IgD-negative memory B cell (primary cell): ENCODE measurements around the gene PPP1R16B. TPM values are rescaled to one million over a fixed set of nuclear protein-coding genes. Genes with fewer than 3 reads are reported as not detected.
"Not testable (repeated sequence)": the region's sequence is repeated elsewhere in the genome, so short reads cannot be mapped to it uniquely, and the experiment has no call there.

Source experiments
- H3K27ac Mint-ChIP-seq, 3 donors: one replicate each; pipeline ENCODE4 v1.8.0; 2020 to 2022; ENCODE audit warnings: mild to moderate bottlenecking in 3 of 3, mixed read lengths in 3 of 3, moderate library complexity in 1 of 3
- H3K27me3 Mint-ChIP-seq: one replicate; pipeline ENCODE4 v1.8.0; 2021; ENCODE audit warnings: mixed read lengths
- H3K36me3 Mint-ChIP-seq: one replicate; pipeline ENCODE4 v1.8.0; 2020; ENCODE audit warnings: mild to moderate bottlenecking, mixed read lengths
- H3K4me1 Mint-ChIP-seq, 3 donors: one replicate each; pipeline ENCODE4 v1.8.0; 2020 to 2022; ENCODE audit warnings: mixed read lengths in 3 of 3, mild to moderate bottlenecking in 1 of 3
- H3K4me3 Mint-ChIP-seq, 4 donors: one replicate each; pipeline ENCODE4 v1.8.0; 2020 to 2022; ENCODE audit warnings: mild to moderate bottlenecking in 4 of 4, mixed read lengths in 4 of 4, moderate library complexity in 3 of 4
- H3K9me3 Mint-ChIP-seq, 3 donors: one replicate each; pipeline ENCODE4 v1.8.0; 2020 to 2021; ENCODE audit warnings: mixed read lengths in 3 of 3, mild to moderate bottlenecking in 1 of 3
- polyA plus RNA-seq: library from polyadenylated mRNA; unstranded; fragments of 300-500 nt; fragmentation: Illumina TruSeq; gene quantifications from one replicate; pipeline ENCODE4 v1.2.3, GENCODE V29; 2021

The PPP1R16B gene
- polyA plus RNA-seq, 1 donor from 2014 or later, result 68.0 TPM

DNA sequence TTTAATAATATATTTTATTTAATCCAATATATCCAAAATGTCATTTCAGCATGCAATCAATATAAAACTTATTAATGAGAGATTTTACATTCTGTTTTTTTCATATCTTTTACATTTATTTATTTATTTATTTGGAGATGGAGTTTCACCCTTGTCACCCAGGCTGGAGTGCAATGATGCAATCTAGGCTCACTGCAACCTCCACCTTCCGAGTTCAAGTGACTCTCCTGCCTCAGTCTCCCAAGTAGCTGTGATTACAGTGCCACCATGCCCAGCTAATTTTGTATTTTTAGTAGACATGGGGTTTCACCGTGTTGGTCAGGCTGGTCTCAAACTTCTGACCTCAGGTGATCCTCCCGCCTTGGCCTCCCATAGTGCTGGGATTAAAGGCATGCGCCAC is 54.4 kb downstream of the PPP1R16B start:
- H3K27ac Mint-ChIP-seq, result peak overlapping the region; percentile 85 to 99 (median 96)
- not testable (repeated sequence) for H3K27me3 Mint-ChIP-seq, H3K9me3 Mint-ChIP-seq, H3K36me3 Mint-ChIP-seq
- H3K4me3 Mint-ChIP-seq, result peak overlapping the region in 2 of 4 donors; percentile 9 to 74
- peaks cover 70 to 78% (median 76%) of the 10 kb centered on the region in 3 donors for H3K4me1 Mint-ChIP-seq

DNA sequence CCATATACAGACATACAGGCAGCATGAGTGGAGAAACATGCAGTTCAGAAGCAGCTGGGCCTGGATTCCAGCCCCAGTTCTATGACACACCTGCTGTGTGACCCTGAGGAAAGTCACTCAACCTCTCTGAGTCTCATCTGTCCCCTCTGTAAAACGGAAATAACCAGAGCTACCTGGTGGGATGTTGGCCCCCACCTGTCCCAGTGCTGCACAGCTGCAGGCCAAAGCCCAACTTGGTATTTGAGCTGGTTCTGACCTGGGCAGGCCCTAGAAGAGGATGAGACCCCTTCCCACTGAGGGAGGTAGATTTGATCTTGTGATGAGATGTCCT is 55.5 kb downstream of the PPP1R16B start:
- H3K4me3 Mint-ChIP-seq, result peak overlapping the region in 3 of 4 donors; percentile 74 to 91 (median 86)

DNA sequence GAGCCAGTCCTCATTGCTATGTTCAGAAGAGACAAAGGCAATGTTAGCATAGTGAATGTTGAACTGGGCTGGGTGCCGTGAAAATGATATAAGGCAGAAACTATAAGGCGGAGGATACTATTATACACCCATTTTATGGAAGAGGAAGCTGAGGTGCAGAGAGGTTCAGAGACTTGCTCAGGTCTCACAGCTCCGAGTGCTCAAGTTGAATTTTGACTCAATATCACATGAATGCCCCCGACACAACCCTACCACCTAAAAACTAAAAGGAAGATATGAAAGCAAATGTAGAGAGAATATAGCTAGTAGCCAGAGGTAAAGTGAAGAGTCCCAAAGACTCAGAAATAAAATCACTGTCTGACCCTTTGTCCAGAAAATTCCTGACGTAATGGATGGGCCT is 56.7 kb downstream of the PPP1R16B start:
- H3K4me3 Mint-ChIP-seq, result peak overlapping the region in 3 of 4 donors; percentile 74 to 91 (median 86)
- H3K36me3 Mint-ChIP-seq, result peaks cover 5% of the 10 kb centered on the region
- no peaks in the 10 kb centered on the region for H3K9me3 Mint-ChIP-seq
- H3K27me3 Mint-ChIP-seq, result no peaks in the 10 kb centered on the region
- H3K4me1 Mint-ChIP-seq, result peaks cover 63 to 74% (median 67%) of the 10 kb centered on the region in 3 donors
- peak overlapping the region; percentile 85 to 99 (median 96) for H3K27ac Mint-ChIP-seq

More for the DNA sequence above, 55.5 kb downstream of the PPP1R16B start:
- Mint-ChIP-seq H3K9me3 (no peaks in the 10 kb centered on the region), H3K27me3 (no peaks in the 10 kb centered on the region), H3K4me1 (peaks cover 65 to 73% (median 66%) of the 10 kb centered on the region in 3 donors), H3K36me3 (peaks cover 6% of the 10 kb centered on the region), H3K27ac (peak overlapping the region; percentile 85 to 99 (median 96))

DNA sequence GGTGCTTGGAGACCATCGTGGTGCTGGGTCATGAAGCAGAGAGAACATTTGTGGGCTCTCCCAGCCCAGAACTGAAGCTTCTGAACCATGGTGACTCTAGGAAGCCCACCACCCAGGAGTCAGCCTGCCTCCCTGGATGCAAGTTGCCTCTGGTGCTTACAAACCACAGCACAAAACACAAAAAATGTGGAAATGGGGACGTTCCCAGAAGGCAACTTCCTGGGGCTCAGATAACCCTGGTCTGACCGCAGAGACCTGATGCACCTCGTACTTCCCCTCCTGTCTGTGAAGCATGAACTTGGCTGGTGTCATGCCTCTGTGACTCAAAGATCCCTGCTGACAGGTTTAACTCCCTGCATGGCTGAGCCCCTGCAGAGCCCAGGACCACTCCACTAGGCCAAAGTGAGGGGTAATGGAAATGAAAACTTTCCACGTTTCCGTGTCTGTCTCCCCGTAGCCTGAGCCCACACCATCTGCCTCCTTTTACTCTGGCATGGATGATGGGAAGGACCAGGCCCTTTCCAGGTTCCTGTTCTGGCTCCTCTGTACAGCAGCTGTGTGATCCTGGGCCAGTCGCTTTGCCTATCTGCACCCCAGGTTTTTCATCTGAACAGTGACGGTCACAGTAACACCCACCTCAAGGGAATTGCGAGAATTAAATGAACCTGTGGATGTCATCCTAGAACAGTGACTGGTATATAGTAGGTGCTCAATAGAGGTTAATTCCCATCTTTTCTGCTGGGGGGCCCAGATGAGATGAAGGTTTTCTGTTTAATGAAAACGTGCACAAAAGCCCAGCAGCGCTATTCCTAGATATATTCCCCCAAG is 57.7 kb downstream of the PPP1R16B start:
- H3K27me3 Mint-ChIP-seq, result no peaks in the 10 kb centered on the region

DNA sequence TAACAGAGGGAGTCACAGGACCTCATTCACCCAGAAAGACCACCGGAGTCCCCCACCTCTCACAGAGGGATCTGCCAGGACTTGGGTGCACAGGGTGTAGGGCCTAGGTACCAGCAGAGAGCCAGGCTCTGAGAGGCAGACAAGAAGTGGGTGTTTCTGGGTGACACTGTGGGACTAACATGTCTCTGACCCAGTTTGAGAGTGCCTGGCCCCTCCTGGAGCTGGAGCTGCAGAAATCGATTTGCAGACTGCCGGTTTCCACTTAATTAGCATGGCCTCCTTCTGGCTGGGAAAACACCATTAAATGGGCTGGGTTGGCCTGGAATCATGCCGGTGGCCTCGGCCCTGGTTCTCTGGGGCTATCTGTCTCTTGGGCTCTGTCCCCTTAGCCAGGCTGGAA is 59.2 kb downstream of the PPP1R16B start:
- Mint-ChIP-seq H3K27ac (peak overlapping the region in 2 of 3 donors; percentile 85 to 96), H3K36me3 (peaks cover 8% of the 10 kb centered on the region), H3K27me3 (no peaks in the 10 kb centered on the region), H3K9me3 (no peaks in the 10 kb centered on the region), H3K4me3 (peak overlapping the region in 2 of 4 donors; percentile 74 to 76), H3K4me1 (peaks cover 54 to 64% (median 62%) of the 10 kb centered on the region in 3 donors)

More for the DNA sequence above, 57.7 kb downstream of the PPP1R16B start:
- Mint-ChIP-seq H3K36me3 (peaks cover 8% of the 10 kb centered on the region), H3K4me3 (peak overlapping the region; percentile 64 to 91 (median 73)), H3K27ac (peak overlapping the region; percentile 85 to 99 (median 96)), H3K4me1 (peaks cover 59 to 68% (median 66%) of the 10 kb centered on the region in 3 donors), H3K9me3 (no peaks in the 10 kb centered on the region)

DNA sequence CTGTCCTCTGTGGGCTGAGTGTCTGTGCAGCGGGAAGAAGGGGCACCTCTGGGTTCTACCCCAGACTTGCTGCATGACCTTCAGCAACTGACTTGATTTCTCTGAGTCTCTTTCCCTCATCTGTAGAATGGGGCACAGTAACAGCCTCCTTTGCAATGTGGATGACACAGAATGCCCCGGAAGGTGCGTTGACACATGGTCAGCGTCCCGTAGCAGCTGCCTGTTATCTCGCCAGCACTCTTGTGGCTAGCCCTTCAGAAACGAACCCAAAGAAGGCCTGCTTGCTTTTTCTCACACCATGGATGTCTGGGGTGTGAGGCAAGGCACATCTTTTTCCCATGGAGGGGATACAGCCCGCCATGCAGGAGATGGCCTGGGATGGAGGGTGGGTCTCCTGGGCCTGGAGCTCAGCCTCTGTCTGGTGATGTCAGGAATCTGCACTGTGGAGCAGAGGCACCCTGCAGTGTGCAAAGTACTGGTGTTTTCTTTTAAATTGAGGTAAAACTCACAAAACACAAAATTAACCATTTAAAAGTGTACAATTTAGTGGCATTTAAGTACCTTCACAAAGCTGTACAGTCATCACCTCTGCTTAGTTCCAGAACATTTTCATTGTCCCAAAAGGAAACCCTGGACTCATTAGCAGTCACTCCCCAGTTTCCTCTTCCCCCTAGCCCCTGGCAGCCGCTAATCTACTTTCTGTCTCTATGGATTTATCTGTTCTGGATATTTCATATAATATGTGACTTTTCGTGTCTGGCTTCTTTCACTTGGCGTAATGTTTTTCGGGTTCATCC is 61.0 kb downstream of the PPP1R16B start:
- Mint-ChIP-seq H3K9me3 (no peaks in the 10 kb centered on the region), H3K4me3 (peak overlapping the region in 3 of 4 donors; percentile 9 to 74 (median 67)), H3K27me3 (peaks cover 2% of the 10 kb centered on the region), H3K27ac (peak overlapping the region; percentile 73 to 99 (median 78)), H3K36me3 (peaks cover 7% of the 10 kb centered on the region), H3K4me1 (peaks cover 49 to 67% (median 60%) of the 10 kb centered on the region in 3 donors)

DNA sequence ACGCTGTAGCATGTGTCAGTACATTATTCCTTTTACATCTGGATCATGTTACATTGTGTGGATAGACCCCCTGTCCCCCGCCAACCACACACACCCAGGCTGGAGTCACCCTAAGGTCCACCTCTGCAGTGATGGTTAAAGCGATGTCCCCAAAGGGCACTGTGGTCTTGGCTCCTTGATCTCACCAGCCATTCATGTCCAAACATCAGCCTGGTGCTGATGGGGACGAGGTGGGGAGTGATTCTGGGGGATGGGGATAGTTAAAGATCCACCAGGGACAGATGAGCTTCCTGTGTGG is 61.5 kb downstream of the PPP1R16B start:
- peaks cover 2% of the 10 kb centered on the region for H3K27me3 Mint-ChIP-seq
- H3K4me3 Mint-ChIP-seq, result peak overlapping the region in 3 of 4 donors; percentile 6 to 72 (median 67)
- peaks cover 49 to 67% (median 62%) of the 10 kb centered on the region in 3 donors for H3K4me1 Mint-ChIP-seq
- H3K27ac Mint-ChIP-seq, result peak overlapping the region in 2 of 3 donors; percentile 73 to 99
- peaks cover 7% of the 10 kb centered on the region for H3K36me3 Mint-ChIP-seq
- H3K9me3 Mint-ChIP-seq, result no peaks in the 10 kb centered on the region

DNA sequence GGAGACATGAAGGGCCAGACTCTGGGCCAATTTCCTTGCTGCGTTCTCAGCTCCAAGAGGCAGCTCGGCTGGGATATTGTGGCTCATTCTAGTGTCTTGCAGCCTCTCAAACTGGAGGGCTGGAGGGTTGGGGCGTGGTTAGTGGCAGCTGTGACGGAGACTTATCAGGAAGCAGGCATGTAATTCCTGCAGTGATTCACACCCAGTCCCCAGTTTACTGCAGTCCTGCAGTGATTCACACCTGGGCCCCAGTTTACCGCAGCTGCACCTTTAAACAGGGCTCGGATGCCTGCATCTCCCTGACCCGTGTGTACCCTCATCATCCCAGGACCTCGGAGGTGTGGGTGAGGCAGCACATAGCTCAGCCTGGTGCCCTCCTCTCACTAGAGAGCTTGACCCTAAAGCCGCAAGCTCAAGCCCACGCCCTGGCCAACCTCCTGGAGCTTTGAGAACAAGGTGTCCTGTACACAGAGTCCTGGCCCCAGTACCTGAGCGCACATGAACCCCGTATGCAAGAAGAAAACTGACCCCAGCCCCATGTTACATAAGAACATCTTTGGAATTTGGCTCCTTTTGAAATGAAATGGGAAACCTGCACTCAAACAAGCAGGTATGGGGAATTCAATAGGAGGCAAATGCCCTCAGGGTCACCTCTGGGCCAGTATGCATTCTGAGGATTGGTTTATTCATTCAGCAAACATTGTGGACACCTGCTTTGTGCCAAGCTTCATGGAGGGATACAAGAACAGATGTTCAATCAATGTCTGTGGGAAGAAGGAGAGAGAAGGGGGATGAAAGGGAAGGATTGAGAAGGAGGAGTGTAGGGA is 65.4 kb downstream of the PPP1R16B start:
- Mint-ChIP-seq H3K4me1 (peaks cover 58 to 72% (median 72%) of the 10 kb centered on the region in 3 donors), H3K9me3 (no peaks in the 10 kb centered on the region), H3K27me3 (peaks cover 2% of the 10 kb centered on the region), H3K4me3 (peak overlapping the region; percentile 17 to 94 (median 65)), H3K36me3 (peaks cover 5% of the 10 kb centered on the region), H3K27ac (peak overlapping the region; percentile 77 to 99 (median 84))

DNA sequence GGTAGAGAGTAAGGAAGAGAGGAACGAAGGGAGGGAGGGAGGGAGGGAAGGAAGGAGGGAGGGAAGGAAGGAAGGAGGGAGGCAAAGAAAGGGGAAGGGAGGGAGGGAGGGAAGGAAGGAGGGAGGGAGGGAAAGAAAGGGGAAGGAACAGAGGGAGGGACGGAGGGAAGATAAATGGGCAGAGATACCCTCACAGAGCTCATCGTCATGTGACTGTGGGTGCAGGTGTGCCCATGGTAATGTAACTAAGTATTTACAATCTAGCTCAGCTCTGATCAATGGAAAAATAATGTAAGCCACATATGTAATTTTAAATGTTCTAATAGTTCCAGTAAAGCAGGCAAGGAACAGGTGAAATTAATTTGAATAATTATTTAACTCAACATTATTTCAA is 66.1 kb downstream of the PPP1R16B start:
- peak overlapping the region in 2 of 3 donors; percentile 77 to 99 for H3K27ac Mint-ChIP-seq
- H3K4me1 Mint-ChIP-seq, result peaks cover 63 to 72% (median 69%) of the 10 kb centered on the region in 3 donors
- H3K9me3 Mint-ChIP-seq, result no peaks in the 10 kb centered on the region
- H3K36me3 Mint-ChIP-seq, result peaks cover 5% of the 10 kb centered on the region
- peaks cover 2% of the 10 kb centered on the region for H3K27me3 Mint-ChIP-seq
- H3K4me3 Mint-ChIP-seq, result peak overlapping the region in 3 of 4 donors; percentile 17 to 94 (median 61)

DNA sequence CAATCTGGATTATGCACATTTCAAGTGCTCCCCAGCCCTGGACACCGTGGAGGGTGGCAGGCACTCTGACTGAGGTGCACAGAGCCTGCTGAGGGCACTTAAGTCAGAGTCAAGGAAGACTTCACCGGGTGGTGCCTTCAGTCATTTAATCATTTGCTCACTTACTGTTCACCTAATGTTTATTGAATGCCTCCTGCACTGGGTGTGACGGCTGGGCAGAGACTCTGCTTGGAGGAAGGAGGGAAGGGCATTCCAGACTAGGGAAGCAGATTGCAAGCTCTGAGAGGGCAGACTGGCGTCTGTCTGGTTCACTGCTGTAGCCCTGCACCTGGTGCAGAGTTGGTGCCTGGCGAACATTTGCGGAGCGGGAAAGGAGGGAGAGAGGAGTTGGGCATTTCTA is 66.5 kb downstream of the PPP1R16B start:
- peaks cover 61 to 73% (median 71%) of the 10 kb centered on the region in 3 donors for H3K4me1 Mint-ChIP-seq
- no peaks in the 10 kb centered on the region for H3K9me3 Mint-ChIP-seq
- peaks cover 2% of the 10 kb centered on the region for H3K27me3 Mint-ChIP-seq
- H3K4me3 Mint-ChIP-seq, result peak overlapping the region; percentile 78 to 92 (median 90)
- peaks cover 5% of the 10 kb centered on the region for H3K36me3 Mint-ChIP-seq
- H3K27ac Mint-ChIP-seq, result peak overlapping the region; percentile 99 to 100 (median 99)

DNA sequence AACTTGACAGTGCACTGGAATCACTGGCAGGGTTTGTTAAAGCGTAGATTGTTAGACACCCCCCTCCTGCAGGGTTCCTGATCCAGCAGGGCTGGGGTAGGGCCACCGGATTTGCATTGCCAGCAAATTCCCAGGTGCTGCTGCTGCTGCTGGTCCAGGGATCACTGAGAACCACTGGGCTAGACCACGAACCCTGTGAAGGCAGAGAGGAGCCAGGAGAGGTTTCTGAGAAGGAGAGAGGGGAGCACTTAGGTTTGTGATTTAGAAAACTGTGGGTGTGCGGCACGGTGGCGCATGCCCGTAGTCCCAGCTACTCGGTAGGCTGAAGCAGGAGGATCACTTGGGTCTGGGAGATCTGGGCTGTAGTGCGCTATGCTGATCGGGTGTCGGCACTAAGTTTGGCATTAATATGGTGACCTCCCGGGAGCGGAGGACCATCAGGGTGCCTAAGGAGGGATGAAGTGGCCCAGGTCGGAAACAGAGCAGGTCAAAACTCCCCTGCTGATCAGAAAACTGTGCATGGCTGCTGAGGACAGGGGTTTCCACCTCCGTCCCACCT is 67.1 kb downstream of the PPP1R16B start:
- peaks cover 64 to 77% (median 70%) of the 10 kb centered on the region in 3 donors for H3K4me1 Mint-ChIP-seq
- no peaks in the 10 kb centered on the region for H3K9me3 Mint-ChIP-seq
- H3K36me3 Mint-ChIP-seq, result peaks cover 5% of the 10 kb centered on the region
- H3K27me3 Mint-ChIP-seq, result peaks cover 2% of the 10 kb centered on the region
- H3K4me3 Mint-ChIP-seq, result peak overlapping the region; percentile 78 to 92 (median 90)
- H3K27ac Mint-ChIP-seq, result peak overlapping the region; percentile 99 to 100 (median 99)

DNA sequence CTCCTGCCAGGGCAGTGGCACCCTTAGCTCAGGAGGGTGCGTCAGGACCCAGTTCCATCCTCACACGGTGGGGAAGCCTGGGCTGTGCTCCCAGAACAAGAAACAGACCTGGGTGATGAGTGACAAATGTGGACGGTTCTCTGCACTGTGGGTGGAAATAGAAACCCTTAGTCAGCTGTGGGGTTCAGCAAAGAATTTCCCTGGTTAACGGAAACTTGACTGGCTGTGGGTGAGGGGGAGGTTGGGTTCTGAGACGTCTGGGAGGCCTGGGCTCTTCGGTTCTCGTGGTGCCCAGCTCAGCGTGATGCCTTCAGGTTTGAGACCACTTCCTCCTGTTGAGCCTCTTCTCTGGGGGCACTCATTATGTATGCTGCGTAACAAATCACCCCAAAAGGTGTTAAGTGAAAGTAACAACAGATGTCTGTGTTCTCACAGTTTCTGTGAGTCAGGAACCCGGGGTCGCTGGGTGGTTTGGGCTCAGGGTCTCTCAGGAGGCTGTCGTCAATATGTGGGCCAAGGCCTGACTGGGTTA is 67.6 kb downstream of the PPP1R16B start:
- peak overlapping the region; percentile 78 to 92 (median 90) for H3K4me3 Mint-ChIP-seq
- H3K27me3 Mint-ChIP-seq, result peaks cover 2% of the 10 kb centered on the region
- H3K27ac Mint-ChIP-seq, result peak overlapping the region; percentile 99 to 100 (median 99)
- peaks cover 64 to 80% (median 70%) of the 10 kb centered on the region in 3 donors for H3K4me1 Mint-ChIP-seq
- no peaks in the 10 kb centered on the region for H3K9me3 Mint-ChIP-seq
- peaks cover 2% of the 10 kb centered on the region for H3K36me3 Mint-ChIP-seq

DNA sequence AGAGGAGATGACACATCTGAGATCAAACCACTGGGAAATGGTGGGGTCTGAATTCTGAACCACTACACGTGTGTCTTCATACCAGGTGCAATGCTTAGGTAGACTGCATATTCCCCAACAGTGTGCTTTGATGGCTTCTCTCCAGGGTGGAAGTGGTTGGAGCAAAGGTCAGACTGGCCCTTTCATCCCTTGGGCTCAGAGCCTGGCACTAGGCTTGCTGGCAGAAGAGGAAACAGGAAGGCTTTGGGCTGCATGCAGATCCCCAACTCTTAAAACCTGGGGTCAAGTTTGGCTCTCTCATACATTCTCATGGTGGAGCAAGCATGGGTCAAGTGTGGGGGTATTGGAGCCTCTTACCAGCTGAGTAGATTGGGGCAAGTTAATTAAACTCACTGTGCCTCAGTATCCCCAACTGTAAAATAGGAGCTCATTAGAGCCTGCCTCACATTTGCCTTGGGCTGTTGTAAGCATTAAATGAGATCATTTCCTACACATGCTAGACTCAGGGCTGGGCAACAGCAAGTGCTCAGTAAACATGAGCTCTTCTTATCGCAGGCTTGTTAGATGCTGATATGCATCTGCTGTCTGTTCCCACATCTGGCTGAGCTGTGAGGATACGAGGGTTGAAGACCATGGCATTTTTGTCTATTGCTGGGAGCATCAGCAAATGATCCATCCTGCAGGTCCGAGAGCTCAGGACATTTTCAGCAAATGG is 69.1 kb downstream of the PPP1R16B start:
- H3K27me3 Mint-ChIP-seq, result peaks cover 2% of the 10 kb centered on the region
- H3K9me3 Mint-ChIP-seq, result no peaks in the 10 kb centered on the region
- peak overlapping the region; percentile 99 to 100 (median 99) for H3K27ac Mint-ChIP-seq
- H3K4me1 Mint-ChIP-seq, result peaks cover 68 to 85% (median 78%) of the 10 kb centered on the region in 3 donors
- peaks cover 7% of the 10 kb centered on the region for H3K36me3 Mint-ChIP-seq
- peak overlapping the region; percentile 78 to 92 (median 89) for H3K4me3 Mint-ChIP-seq
